Liver (tissue), 9 donors: ENCODE results near the gene BOD1L1. TPM values are rescaled to one million over a fixed set of nuclear protein-coding genes. Genes with fewer than 3 reads are reported as not detected.

Source experiments
- DNase-seq: peaks from one replicate; pipeline ENCODE4 v3.0.0-alpha.2; 2017; ENCODE audit warnings: low spot score
- H3K27ac ChIP-seq, 2 donors: one replicate each; pipeline ENCODE4 v1.7.0; 2013; ENCODE audit warnings: inconsistent platforms in 2 of 2, low read length in 2 of 2, control low read depth in 1 of 2, low read depth in 1 of 2, mild to moderate bottlenecking in 1 of 2
- H3K27me3 ChIP-seq, 4 donors: one replicate each; pipeline versions ENCODE4 v1.6.1 to v1.7.0; 2013; ENCODE audit warnings: low read length in 3 of 4, inconsistent platforms in 1 of 4, mild to moderate bottlenecking in 1 of 4, moderate library complexity in 1 of 4; ENCODE audit not compliant: control insufficient read depth in 4 of 4, insufficient read depth in 4 of 4
- H3K36me3 ChIP-seq, 4 donors: one replicate each; pipeline versions ENCODE4 v1.6.1 to v1.7.0; 2013; ENCODE audit warnings: low read length in 3 of 4, mild to moderate bottlenecking in 3 of 4, low read depth in 1 of 4, moderate library complexity in 1 of 4; ENCODE audit not compliant: control insufficient read depth in 4 of 4, insufficient read depth in 3 of 4
- H3K4me1 ChIP-seq, 4 donors: one replicate each; pipeline versions ENCODE4 v1.6.1 to v1.7.0; 2013; ENCODE audit warnings: low read length in 3 of 4, mild to moderate bottlenecking in 3 of 4, moderate library complexity in 1 of 4; ENCODE audit not compliant: control insufficient read depth in 4 of 4, insufficient read depth in 4 of 4
- H3K4me3 ChIP-seq, 3 donors: one replicate each; pipeline versions ENCODE4 v1.6.1 to v1.7.0; 2013; ENCODE audit warnings: low read length in 3 of 3, control low read depth in 1 of 3, low read depth in 1 of 3, mild to moderate bottlenecking in 1 of 3
- H3K9ac ChIP-seq, 2 donors: one replicate each; pipeline ENCODE4 v1.7.0; 2013; ENCODE audit warnings: low read length in 2 of 2, mild to moderate bottlenecking in 2 of 2, moderate library complexity in 2 of 2, control low read depth in 1 of 2, low read depth in 1 of 2
- H3K9me3 ChIP-seq, 4 donors: one replicate each; pipeline versions ENCODE4 v1.6.1 to v1.7.0; 2013; ENCODE audit warnings: low read length in 3 of 4; ENCODE audit not compliant: control insufficient read depth in 4 of 4
- EGR1 ChIP-seq, 2 donors: IDR thresholded peaks; 2 replicates each; pipeline ENCODE4 v1.6.1; 2016 to 2018; ENCODE audit warnings: antibody characterized with exemption in 2 of 2, low read depth in 2 of 2
- FOXA1 ChIP-seq: IDR thresholded peaks from 2 replicates; pipeline ENCODE4 v1.6.1; 2016; ENCODE audit warnings: antibody characterized with exemption
- FOXA2 ChIP-seq: IDR thresholded peaks from 2 replicates; pipeline ENCODE4 v1.6.1; 2016; ENCODE audit warnings: antibody characterized with exemption
- GABPA ChIP-seq, 2 donors: IDR thresholded peaks in 1 of 2; conservative IDR thresholded peaks in 1 of 2; 2 replicates each; pipeline ENCODE4 v1.6.1; 2016; ENCODE audit warnings: antibody characterized with exemption in 2 of 2, mild to moderate bottlenecking in 1 of 2, moderate library complexity in 1 of 2
- HNF4A ChIP-seq, 2 donors: conservative IDR thresholded peaks; 2 replicates each; pipeline ENCODE4 v1.6.1; 2016; ENCODE audit warnings: antibody characterized with exemption in 2 of 2, mild to moderate bottlenecking in 2 of 2
- HNF4G ChIP-seq: IDR thresholded peaks from 2 replicates; pipeline ENCODE4 v1.6.1; 2016; ENCODE audit warnings: antibody characterized with exemption
- JUND ChIP-seq, 2 donors: IDR thresholded peaks; 2 replicates each; pipeline ENCODE4 v1.6.1; 2016; ENCODE audit warnings: antibody characterized with exemption in 2 of 2
- NR2F2 ChIP-seq: IDR thresholded peaks from 2 replicates; pipeline ENCODE4 v1.6.1; 2016; ENCODE audit warnings: antibody characterized with exemption
- RAD21 ChIP-seq, 2 donors: IDR thresholded peaks; 2 replicates each; pipeline ENCODE4 v1.6.1; 2016; ENCODE audit warnings: antibody characterized with exemption in 2 of 2, mild to moderate bottlenecking in 2 of 2
- RXRA ChIP-seq, 2 donors: IDR thresholded peaks; 2 replicates each; pipeline ENCODE4 v1.6.1; 2017 to 2018; ENCODE audit warnings: antibody characterized with exemption in 2 of 2, mild to moderate bottlenecking in 1 of 2
- SP1 ChIP-seq: IDR thresholded peaks from 2 replicates; pipeline ENCODE4 v1.6.1; 2018; ENCODE audit warnings: antibody characterized with exemption, mild to moderate bottlenecking
- TAF1 ChIP-seq: conservative IDR thresholded peaks from 2 replicates; pipeline ENCODE4 v1.6.1; 2016; ENCODE audit warnings: antibody characterized with exemption, mild to moderate bottlenecking
- YY1 ChIP-seq: IDR thresholded peaks from 2 replicates; pipeline ENCODE4 v1.6.1; 2016; ENCODE audit warnings: antibody characterized with exemption, mild to moderate bottlenecking
- WGBS: extraction: QIAGEN DNeasy Blood & Tissue Kit; methylation state at CpG from one replicate; pipeline ENCODE4 v1.1.7; 2013; 5-methylcytosine and 5-hydroxymethylcytosine counted together
- polyA plus RNA-seq, 2 donors: library from polyadenylated mRNA; stranded (reverse) in 1 of 2; unstranded in 1 of 2; fragments of 200-250 nt in 1 of 2; fragments of >200 nt in 1 of 2; fragmentation: Nextera tagmentation in 1 of 2; extraction: Ambion mirVana in 1 of 2; gene quantifications; one replicate each; pipeline versions ENCODE4 v1.2.1 to v1.2.3, GENCODE V29; 2013 to 2015
- total RNA-seq, 2 donors: library from RNA; depleted of rRNA; stranded (reverse); fragments of >200 nt; gene quantifications; one replicate each; pipeline ENCODE4 v1.2.3, GENCODE V29; 2014
- TF ChIP-seq, protein P1 (sequence below): IDR thresholded peaks from 2 replicates; pipeline ENCODE4 v1.6.1; 2016; ENCODE audit warnings: antibody characterized with exemption
- TF ChIP-seq, protein P2 (sequence below): IDR thresholded peaks from 2 replicates; pipeline ENCODE4 v1.6.1; 2016; ENCODE audit warnings: antibody characterized with exemption
- TF ChIP-seq, protein P3 (sequence below): fragments of 150-350 bp; IDR thresholded peaks from 2 replicates; pipeline ENCODE4 v1.5.1; 2017; ENCODE audit warnings: improper control_type of control experiment, low read depth, low read length; ENCODE audit not compliant: missing input control
- TF ChIP-seq, protein P4 (sequence below): IDR thresholded peaks from 2 replicates; pipeline ENCODE4 v1.6.1; 2016; ENCODE audit warnings: antibody characterized with exemption
- TF ChIP-seq, protein P5 (sequence below): IDR thresholded peaks from 2 replicates; pipeline ENCODE4 v1.6.1; 2016; ENCODE audit warnings: antibody characterized with exemption, mild to moderate bottlenecking
- donor health status: healthy.
- donor health status: healthy.
- donor health status: healthy.
- donor health status: healthy.
- donor health status: healthy.

Gene BOD1L1
- 10 to 100 TPM; 14.6 to 19.2 TPM for total RNA-seq
- polyA plus RNA-seq = 1 to 10 TPM; 4.1 to 5.9 TPM

DNA sequence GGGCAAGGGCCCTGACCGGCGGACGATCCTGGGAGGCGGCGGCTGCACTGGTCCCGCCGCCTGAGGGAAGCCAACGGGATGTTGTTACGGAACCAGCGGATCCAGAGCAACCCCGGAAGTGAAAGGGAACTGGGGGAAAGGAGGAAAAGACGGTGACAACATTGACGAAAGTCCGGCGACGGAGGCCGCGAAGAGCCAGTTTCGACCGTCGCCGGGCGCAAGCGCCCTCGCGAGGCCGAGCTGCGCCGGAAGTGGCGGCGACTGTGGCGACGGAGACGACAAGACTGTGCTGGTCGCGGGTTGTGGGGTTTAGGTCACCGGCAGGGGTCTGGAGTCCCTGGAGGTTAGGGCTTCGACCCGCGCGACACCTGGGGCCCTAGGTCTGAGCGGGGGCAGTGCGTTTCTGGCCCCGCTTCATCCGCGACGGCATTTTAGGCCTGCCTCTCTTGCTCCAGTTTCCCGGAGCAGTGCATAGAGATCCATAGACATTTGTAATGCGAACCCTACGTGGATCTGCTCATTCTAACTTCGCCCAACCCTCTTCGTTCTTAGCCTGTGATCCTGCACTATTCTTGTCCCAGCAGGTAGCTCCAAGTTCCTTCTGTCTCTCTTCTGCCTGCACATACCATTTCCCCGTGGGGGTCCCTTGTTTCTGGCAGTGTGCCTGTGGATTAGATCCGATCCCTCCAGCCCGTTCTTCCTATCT lies at the start of gene BOD1L1:
BOD1L1 (minus strand) TSS at position 120 of the 706 bp plus-strand sequence. CDS start 138 bp downstream, outside the sequence.
- H3K27ac ChIP-seq = peak within 1 kb of the TSS; percentile 81 to 86
- TF ChIP-seq HNF4G (no peak), FOXA2 (peak; percentile 31), FOXA1 (peak; percentile 83), TAF1 (peak; percentile 62), SP1 (peak; percentile 69), EGR1 (IDR thresholded peaks at IDR 0.05; ENCODE audit: low read depth in 2 of 2) (peak; percentile 84 to 86), NR2F2 (peak; percentile 24), HNF4A (conservative IDR thresholded peaks at IDR 0.05) (peak; percentile 47 to 65), RAD21 (IDR thresholded peaks at IDR 0.05) (peak; percentile 33 to 50), YY1 (peak; percentile 93), RXRA (IDR thresholded peaks at IDR 0.05) (peak; percentile 45 to 47), JUND (IDR thresholded peaks at IDR 0.05) (peak; percentile 11 to 47), GABPA (IDR thresholded peaks at IDR 0.05 in 1 of 2, conservative IDR thresholded peaks at IDR 0.05 in 1 of 2) (peak; percentile 76 to 98)
- TF ChIP-seq, protein P1, sequence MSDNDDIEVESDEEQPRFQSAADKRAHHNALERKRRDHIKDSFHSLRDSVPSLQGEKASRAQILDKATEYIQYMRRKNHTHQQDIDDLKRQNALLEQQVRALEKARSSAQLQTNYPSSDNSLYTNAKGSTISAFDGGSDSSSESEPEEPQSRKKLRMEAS = peak; percentile 84
- TF ChIP-seq, protein P2, sequence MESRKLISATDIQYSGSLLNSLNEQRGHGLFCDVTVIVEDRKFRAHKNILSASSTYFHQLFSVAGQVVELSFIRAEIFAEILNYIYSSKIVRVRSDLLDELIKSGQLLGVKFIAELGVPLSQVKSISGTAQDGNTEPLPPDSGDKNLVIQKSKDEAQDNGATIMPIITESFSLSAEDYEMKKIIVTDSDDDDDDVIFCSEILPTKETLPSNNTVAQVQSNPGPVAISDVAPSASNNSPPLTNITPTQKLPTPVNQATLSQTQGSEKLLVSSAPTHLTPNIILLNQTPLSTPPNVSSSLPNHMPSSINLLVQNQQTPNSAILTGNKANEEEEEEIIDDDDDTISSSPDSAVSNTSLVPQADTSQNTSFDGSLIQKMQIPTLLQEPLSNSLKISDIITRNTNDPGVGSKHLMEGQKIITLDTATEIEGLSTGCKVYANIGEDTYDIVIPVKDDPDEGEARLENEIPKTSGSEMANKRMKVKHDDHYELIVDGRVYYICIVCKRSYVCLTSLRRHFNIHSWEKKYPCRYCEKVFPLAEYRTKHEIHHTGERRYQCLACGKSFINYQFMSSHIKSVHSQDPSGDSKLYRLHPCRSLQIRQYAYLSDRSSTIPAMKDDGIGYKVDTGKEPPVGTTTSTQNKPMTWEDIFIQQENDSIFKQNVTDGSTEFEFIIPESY = peak; percentile 97
- TF ChIP-seq, protein P3, sequence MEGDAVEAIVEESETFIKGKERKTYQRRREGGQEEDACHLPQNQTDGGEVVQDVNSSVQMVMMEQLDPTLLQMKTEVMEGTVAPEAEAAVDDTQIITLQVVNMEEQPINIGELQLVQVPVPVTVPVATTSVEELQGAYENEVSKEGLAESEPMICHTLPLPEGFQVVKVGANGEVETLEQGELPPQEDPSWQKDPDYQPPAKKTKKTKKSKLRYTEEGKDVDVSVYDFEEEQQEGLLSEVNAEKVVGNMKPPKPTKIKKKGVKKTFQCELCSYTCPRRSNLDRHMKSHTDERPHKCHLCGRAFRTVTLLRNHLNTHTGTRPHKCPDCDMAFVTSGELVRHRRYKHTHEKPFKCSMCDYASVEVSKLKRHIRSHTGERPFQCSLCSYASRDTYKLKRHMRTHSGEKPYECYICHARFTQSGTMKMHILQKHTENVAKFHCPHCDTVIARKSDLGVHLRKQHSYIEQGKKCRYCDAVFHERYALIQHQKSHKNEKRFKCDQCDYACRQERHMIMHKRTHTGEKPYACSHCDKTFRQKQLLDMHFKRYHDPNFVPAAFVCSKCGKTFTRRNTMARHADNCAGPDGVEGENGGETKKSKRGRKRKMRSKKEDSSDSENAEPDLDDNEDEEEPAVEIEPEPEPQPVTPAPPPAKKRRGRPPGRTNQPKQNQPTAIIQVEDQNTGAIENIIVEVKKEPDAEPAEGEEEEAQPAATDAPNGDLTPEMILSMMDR = no peak
- TF ChIP-seq, protein P4, sequence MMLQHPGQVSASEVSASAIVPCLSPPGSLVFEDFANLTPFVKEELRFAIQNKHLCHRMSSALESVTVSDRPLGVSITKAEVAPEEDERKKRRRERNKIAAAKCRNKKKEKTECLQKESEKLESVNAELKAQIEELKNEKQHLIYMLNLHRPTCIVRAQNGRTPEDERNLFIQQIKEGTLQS = peak; percentile 44
- TF ChIP-seq, protein P5, sequence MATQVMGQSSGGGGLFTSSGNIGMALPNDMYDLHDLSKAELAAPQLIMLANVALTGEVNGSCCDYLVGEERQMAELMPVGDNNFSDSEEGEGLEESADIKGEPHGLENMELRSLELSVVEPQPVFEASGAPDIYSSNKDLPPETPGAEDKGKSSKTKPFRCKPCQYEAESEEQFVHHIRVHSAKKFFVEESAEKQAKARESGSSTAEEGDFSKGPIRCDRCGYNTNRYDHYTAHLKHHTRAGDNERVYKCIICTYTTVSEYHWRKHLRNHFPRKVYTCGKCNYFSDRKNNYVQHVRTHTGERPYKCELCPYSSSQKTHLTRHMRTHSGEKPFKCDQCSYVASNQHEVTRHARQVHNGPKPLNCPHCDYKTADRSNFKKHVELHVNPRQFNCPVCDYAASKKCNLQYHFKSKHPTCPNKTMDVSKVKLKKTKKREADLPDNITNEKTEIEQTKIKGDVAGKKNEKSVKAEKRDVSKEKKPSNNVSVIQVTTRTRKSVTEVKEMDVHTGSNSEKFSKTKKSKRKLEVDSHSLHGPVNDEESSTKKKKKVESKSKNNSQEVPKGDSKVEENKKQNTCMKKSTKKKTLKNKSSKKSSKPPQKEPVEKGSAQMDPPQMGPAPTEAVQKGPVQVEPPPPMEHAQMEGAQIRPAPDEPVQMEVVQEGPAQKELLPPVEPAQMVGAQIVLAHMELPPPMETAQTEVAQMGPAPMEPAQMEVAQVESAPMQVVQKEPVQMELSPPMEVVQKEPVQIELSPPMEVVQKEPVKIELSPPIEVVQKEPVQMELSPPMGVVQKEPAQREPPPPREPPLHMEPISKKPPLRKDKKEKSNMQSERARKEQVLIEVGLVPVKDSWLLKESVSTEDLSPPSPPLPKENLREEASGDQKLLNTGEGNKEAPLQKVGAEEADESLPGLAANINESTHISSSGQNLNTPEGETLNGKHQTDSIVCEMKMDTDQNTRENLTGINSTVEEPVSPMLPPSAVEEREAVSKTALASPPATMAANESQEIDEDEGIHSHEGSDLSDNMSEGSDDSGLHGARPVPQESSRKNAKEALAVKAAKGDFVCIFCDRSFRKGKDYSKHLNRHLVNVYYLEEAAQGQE = peak; percentile 84
- peak within 1 kb of the TSS; percentile 87 to 100 (median 92) for H3K4me3 ChIP-seq
- no peaks in the 10 kb centered on the region for H3K27me3 ChIP-seq
- H3K9ac ChIP-seq = peak within 1 kb of the TSS; percentile 90 to 95
- WGBS = under 1% methylated on average over 55 of the region's 55 CpGs
- DNase-seq = peak; percentile 86
- no peaks in the 10 kb centered on the region for H3K9me3 ChIP-seq
- peaks cover 0 to 29% (median 19%) of the 10 kb centered on the region in 4 donors for H3K4me1 ChIP-seq
- H3K36me3 ChIP-seq = peaks cover 0 to under 1% (median 0%) of the 10 kb centered on the region in 4 donors
